Effector memory CD4-positive, alpha-beta T cell (primary cell): ENCODE data around the gene DYRK3.
"Not testable (repeated sequence)": the region's sequence is repeated elsewhere in the genome, so short reads cannot be mapped to it uniquely, and the experiment has no call there.

Experiments
- DNase-seq, 3 donors: peaks; one replicate each; pipeline ENCODE4 v3.0.0-alpha.2; 2020
- H3K27ac ChIP-seq: 2 replicates; pipeline ENCODE4 v1.7.0; 2013; ENCODE audit warnings: mild to moderate bottlenecking, low read length, moderate library complexity; ENCODE audit not compliant: insufficient read depth, poor library complexity, severe bottlenecking
- H3K27me3 ChIP-seq: replicated peaks from 2 replicates; pipeline ENCODE4 v1.7.0; 2013; ENCODE audit warnings: mild to moderate bottlenecking, low read length; ENCODE audit not compliant: insufficient read depth, control insufficient read depth, poor library complexity, severe bottlenecking
- H3K36me3 ChIP-seq: 2 replicates; pipeline ENCODE4 v1.7.0; 2013; ENCODE audit warnings: mild to moderate bottlenecking, low read length, moderate library complexity; ENCODE audit not compliant: control insufficient read depth, insufficient read depth
- H3K4me1 ChIP-seq: 2 replicates; pipeline ENCODE4 v1.7.0; 2013; ENCODE audit warnings: low read length, mild to moderate bottlenecking; ENCODE audit not compliant: control insufficient read depth, insufficient read depth, poor library complexity, severe bottlenecking
- H3K4me3 ChIP-seq: 2 replicates; pipeline ENCODE4 v1.7.0; 2013; ENCODE audit warnings: low read length, low read depth, mild to moderate bottlenecking; ENCODE audit not compliant: insufficient read depth, poor library complexity, severe bottlenecking
- H3K9me3 ChIP-seq: 2 replicates; pipeline ENCODE4 v1.7.0; 2013; ENCODE audit warnings: mild to moderate bottlenecking, low read length, moderate library complexity; ENCODE audit not compliant: control insufficient read depth

Gene DYRK3

GRCh38 chr1:206628916-206629315, 6.4 kb upstream of the DYRK3 start:
- Histone ChIP-seq H3K9me3 (no peaks in the 10 kb centered on the region), H3K36me3 (no peaks in the 10 kb centered on the region), H3K4me3 (no peak overlapping the region), H3K4me1 (no peaks in the 10 kb centered on the region), H3K27ac (no peak overlapping the region), H3K27me3 (no peaks in the 10 kb centered on the region)
- DNase-seq = no peak

DNA sequence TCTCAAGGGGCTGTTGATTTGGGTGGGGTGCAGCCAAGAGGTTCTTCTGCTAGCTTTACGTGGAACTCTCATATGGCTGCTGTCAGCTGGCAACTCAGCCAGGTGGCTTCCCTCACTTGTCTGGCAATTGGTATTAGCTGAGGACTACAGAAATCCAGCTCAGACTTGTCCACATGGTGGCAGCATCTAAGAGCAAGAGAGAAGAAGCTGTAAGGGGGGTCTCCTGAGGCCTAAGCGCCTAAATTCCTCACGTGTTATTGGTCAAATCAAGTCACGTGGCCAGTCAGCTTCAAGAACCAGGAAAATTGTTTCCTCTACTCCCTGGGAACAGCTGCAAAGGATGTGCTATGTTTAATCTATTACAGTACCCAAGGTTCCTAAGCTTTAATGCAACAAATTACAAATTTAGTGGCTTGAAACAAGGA, 4.2 kb upstream of the DYRK3 start:
- DNase-seq = no peak
- H3K27me3 ChIP-seq = no peaks in the 10 kb centered on the region
- H3K27ac ChIP-seq = no peak overlapping the region
- no peak overlapping the region for H3K4me3 ChIP-seq
- no peaks in the 10 kb centered on the region for H3K9me3 ChIP-seq
- peaks cover 14% of the 10 kb centered on the region for H3K4me1 ChIP-seq
- H3K36me3 ChIP-seq = no peaks in the 10 kb centered on the region

DNA sequence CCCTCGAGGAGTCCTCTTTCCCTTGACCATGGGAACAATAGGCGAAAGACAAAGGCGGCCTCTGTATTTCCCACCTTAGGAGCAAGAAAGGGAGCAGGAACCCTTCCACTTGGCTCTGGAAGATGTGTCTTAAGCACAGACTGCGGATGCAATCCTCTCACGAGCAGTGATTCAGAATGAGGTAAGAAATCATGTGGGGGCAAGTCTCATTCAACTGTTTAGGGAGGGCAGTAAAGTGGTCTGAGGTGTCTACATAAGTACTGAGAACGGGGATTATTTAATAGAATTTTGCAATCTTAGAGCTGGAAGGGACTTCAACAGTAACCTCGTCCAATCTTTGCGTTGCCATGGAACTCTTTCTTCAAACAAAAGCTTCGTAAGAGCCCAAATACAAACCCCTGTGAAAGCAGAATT, 1.6 kb upstream of the DYRK3 start:
- H3K27ac ChIP-seq = no peak overlapping the region
- no peaks in the 10 kb centered on the region for H3K9me3 ChIP-seq
- peaks cover 15% of the 10 kb centered on the region for H3K4me1 ChIP-seq
- H3K4me3 ChIP-seq = no peak overlapping the region
- no peak for DNase-seq
- no peaks in the 10 kb centered on the region for H3K36me3 ChIP-seq
- no peaks in the 10 kb centered on the region for H3K27me3 ChIP-seq

GRCh38 chr1:206634365-206635079, 814 bp upstream of the DYRK3 start:
- no peaks in the 10 kb centered on the region for H3K27me3 ChIP-seq
- H3K9me3 ChIP-seq = no peaks in the 10 kb centered on the region
- H3K4me3 ChIP-seq = peak overlapping the region; percentile 71
- DNase-seq = peak; percentile 37 to 69 (median 41)
- H3K27ac ChIP-seq = peak overlapping the region; percentile 56
- peaks cover 15% of the 10 kb centered on the region for H3K4me1 ChIP-seq
- H3K36me3 ChIP-seq = no peaks in the 10 kb centered on the region

DNA sequence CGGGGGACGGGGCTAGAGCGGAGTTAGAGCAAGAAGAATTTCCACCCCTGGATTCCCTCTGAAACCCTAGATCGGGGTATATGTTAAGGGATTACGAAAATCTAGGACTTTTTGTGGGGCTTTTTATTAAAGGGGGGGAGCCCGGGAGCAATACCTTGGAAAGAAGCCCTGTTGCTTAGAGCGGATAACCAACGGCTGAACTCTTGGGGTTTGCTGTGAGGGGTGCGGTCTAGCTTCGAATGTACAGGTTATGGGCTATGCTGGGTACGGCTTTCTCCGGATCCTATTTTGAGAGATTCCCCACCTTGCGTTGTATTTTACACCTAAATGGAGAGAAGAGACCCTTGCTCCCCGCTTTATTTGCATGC, 626 bp downstream of the DYRK3 start:
- H3K4me3 ChIP-seq = peak overlapping the region; percentile 71
- no peaks in the 10 kb centered on the region for H3K9me3 ChIP-seq
- no peak for DNase-seq
- no peaks in the 10 kb centered on the region for H3K36me3 ChIP-seq
- H3K4me1 ChIP-seq = peaks cover 15% of the 10 kb centered on the region
- H3K27ac ChIP-seq = no peak overlapping the region
- no peaks in the 10 kb centered on the region for H3K27me3 ChIP-seq

DNA sequence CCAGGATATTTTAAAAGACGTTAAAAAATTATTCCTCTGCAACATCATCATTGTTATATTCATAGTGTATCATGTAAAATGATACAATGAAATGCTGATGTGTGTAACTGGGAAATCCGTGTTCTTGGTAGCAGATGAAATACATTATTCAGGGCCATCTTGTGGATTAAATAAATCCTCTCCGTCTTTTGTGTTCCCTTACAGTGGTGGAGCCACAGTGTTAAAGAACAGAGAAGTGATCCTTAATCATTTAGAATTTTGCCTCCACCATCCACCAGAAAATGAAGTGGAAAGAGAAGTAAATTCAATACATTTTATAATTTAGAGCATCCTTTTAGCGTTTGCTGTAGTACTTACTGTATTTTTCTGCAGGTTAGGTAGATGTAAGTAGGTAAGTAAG, 1.3 kb downstream of the DYRK3 start:
- Histone ChIP-seq H3K4me3 (no peak overlapping the region), H3K27ac (no peak overlapping the region), H3K27me3 (no peaks in the 10 kb centered on the region), H3K36me3 (no peaks in the 10 kb centered on the region), H3K9me3 (no peaks in the 10 kb centered on the region), H3K4me1 (peaks cover 15% of the 10 kb centered on the region)
- no peak for DNase-seq

DNA sequence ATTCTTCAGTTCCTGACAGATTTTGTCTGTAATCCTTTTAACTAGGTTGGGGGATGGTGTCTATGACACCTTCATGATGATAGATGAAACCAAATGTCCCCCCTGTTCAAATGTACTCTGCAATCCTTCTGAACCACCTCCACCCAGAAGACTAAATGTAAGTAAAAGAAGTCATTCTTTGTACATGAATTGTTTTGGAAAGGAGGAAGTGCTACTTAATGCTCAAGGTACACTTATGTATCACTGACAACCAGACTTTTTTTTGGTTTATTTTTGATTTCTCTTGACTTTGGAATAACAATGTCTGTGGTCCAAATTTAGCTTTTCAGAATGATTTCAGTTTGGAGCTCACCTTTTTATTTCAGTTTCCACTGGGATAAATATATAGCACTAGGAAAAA, 2.3 kb downstream of the DYRK3 start:
- Histone ChIP-seq H3K36me3 (no peaks in the 10 kb centered on the region), H3K4me1 (peaks cover 15% of the 10 kb centered on the region), H3K27ac (no peak overlapping the region), H3K9me3 (no peaks in the 10 kb centered on the region), H3K4me3 (no peak overlapping the region), H3K27me3 (no peaks in the 10 kb centered on the region)
- DNase-seq = no peak

DNA sequence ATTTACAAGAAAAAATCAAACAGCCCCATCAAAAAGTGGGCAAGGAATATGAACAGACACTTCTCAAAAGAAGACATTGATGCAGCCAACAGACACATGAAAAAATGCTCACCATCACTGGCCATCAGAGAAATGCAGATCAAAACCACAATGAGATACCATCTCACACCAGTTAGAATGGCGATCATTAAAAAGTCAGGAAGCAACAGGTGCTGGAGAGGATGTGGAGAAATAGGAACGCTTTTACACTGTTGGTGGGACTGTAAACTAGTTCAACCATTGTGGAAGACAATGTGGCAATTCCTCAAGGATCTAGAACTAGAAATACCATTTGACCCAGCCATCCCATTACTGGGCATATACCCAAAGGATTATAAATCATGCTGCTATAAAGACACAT, 6.7 kb downstream of the DYRK3 start:
- not testable (repeated sequence) for H3K4me1 ChIP-seq, H3K36me3 ChIP-seq, DNase-seq, H3K27me3 ChIP-seq, H3K9me3 ChIP-seq, H3K4me3 ChIP-seq, H3K27ac ChIP-seq

GRCh38 chr1:206643118-206643698, 7.9 kb downstream of the DYRK3 start:
- Histone ChIP-seq H3K27ac (no peak overlapping the region), H3K9me3 (no peaks in the 10 kb centered on the region), H3K4me1 (no peaks in the 10 kb centered on the region), H3K27me3 (no peaks in the 10 kb centered on the region), H3K4me3 (no peak overlapping the region), H3K36me3 (no peaks in the 10 kb centered on the region)
- DNase-seq = no peak

GRCh38 chr1:206646504-206646903, 11.2 kb downstream of the DYRK3 start:
- Histone ChIP-seq H3K27ac (no peak overlapping the region), H3K36me3 (no peaks in the 10 kb centered on the region), H3K4me3 (no peak overlapping the region), H3K27me3 (no peaks in the 10 kb centered on the region), H3K9me3 (no peaks in the 10 kb centered on the region), H3K4me1 (no peaks in the 10 kb centered on the region)
- no peak for DNase-seq
